ENCODE results near the gene HIVEP3. TPM values are rescaled to one million over a fixed set of nuclear protein-coding genes. Genes with fewer than 3 reads are reported as not detected.

HIVEP3 gene
- total RNA-seq, 1 experiment from 2014 or later: 3.1 TPM

GRCh38 chr1:41920658-41921057 is 1.9 kb upstream of the HIVEP3 start:
- no peaks in the 10 kb centered on the region for H3K27me3 ChIP-seq (replicated peaks; ENCODE audit: insufficient read depth, low read depth, low read length, poor library complexity)
- ChIA-PET CTCF (no interaction called here), POLR2A (ENCODE audit: low non-redundant PET) (no interaction called here)
- no peaks in the 10 kb centered on the region for H3K36me3 ChIP-seq (ENCODE audit: insufficient read depth, low read length, poor library complexity, severe bottlenecking)
- no peaks in the 10 kb centered on the region for H3K9me3 ChIP-seq (ENCODE audit: low read depth, low read length, poor library complexity, severe bottlenecking)
- no peak for TF ChIP-seq CTCF (conservative IDR thresholded peaks at IDR 0.05; ENCODE audit: low read depth, low read length)
- no peak for TF ChIP-seq EZH2 (IDR thresholded peaks at IDR 0.05; ENCODE audit: borderline replicate concordance, low read depth, low read length, poor library complexity, severe bottlenecking)
- no TSS peak for BruUV-seq (replicated peaks)
- H3K4me3 ChIP-seq (ENCODE audit: low read depth, low read length, poor library complexity, severe bottlenecking): no peak overlapping the region
- intact Hi-C loops (cut with micrococcal nuclease; ENCODE audit: unreplicated experiment): no loop called here
- DNase-seq (ENCODE audit: low spot score): peak; percentile 9
- H3K27ac ChIP-seq (ENCODE audit: low read depth, low read length, poor library complexity, severe bottlenecking): no peak overlapping the region
- peaks cover 19% of the 10 kb centered on the region for H3K4me1 ChIP-seq (ENCODE audit: insufficient read depth, low read length, poor library complexity, severe bottlenecking)

GRCh38 chr1:41919764-41920397 is 1.2 kb upstream of the HIVEP3 start:
- Histone ChIP-seq H3K27me3 (replicated peaks; ENCODE audit: insufficient read depth, low read depth, low read length, poor library complexity) (no peaks in the 10 kb centered on the region), H3K27ac (ENCODE audit: low read depth, low read length, poor library complexity, severe bottlenecking) (no peak overlapping the region), H3K4me1 (ENCODE audit: insufficient read depth, low read length, poor library complexity, severe bottlenecking) (peaks cover 19% of the 10 kb centered on the region), H3K36me3 (ENCODE audit: insufficient read depth, low read length, poor library complexity, severe bottlenecking) (no peaks in the 10 kb centered on the region), H3K9me3 (ENCODE audit: low read depth, low read length, poor library complexity, severe bottlenecking) (no peaks in the 10 kb centered on the region), H3K4me3 (ENCODE audit: low read depth, low read length, poor library complexity, severe bottlenecking) (peak overlapping the region; percentile 33)
- no TSS peak for BruUV-seq (replicated peaks)
- TF ChIP-seq EZH2 (IDR thresholded peaks at IDR 0.05; ENCODE audit: borderline replicate concordance, low read depth, low read length, poor library complexity, severe bottlenecking) (no peak), CTCF (conservative IDR thresholded peaks at IDR 0.05; ENCODE audit: low read depth, low read length) (no peak)
- peak; percentile 82 for DNase-seq (ENCODE audit: low spot score)
- ChIA-PET POLR2A (ENCODE audit: low non-redundant PET) (no interaction called here), CTCF (no interaction called here)
- intact Hi-C loops (cut with micrococcal nuclease; ENCODE audit: unreplicated experiment): no loop called here

- H3K4me3 ChIP-seq (ENCODE audit: low read depth, low read length, poor library complexity, severe bottlenecking): no peak overlapping the region
- H3K9me3 ChIP-seq (ENCODE audit: low read depth, low read length, poor library complexity, severe bottlenecking): no peaks in the 10 kb centered on the region
- BruUV-seq (replicated peaks): no TSS peak
- ChIA-PET POLR2A (ENCODE audit: low non-redundant PET) (no interaction called here), CTCF (no interaction called here)
- intact Hi-C loops (cut with micrococcal nuclease; ENCODE audit: unreplicated experiment): no loop called here
- no peak for TF ChIP-seq CTCF (conservative IDR thresholded peaks at IDR 0.05; ENCODE audit: low read depth, low read length)
- TF ChIP-seq EZH2 (IDR thresholded peaks at IDR 0.05; ENCODE audit: borderline replicate concordance, low read depth, low read length, poor library complexity, severe bottlenecking): no peak
- no peaks in the 10 kb centered on the region for H3K36me3 ChIP-seq (ENCODE audit: insufficient read depth, low read length, poor library complexity, severe bottlenecking)
- H3K27ac ChIP-seq (ENCODE audit: low read depth, low read length, poor library complexity, severe bottlenecking): no peak overlapping the region
- DNase-seq (ENCODE audit: low spot score): no peak
- peaks cover 19% of the 10 kb centered on the region for H3K4me1 ChIP-seq (ENCODE audit: insufficient read depth, low read length, poor library complexity, severe bottlenecking)
- H3K27me3 ChIP-seq (replicated peaks; ENCODE audit: insufficient read depth, low read depth, low read length, poor library complexity): no peaks in the 10 kb centered on the region
Observed at GRCh38 chr1:41919131-41919530, 409 bp upstream of the HIVEP3 start.
